NCI-H69 (cell line): ENCODE measurements around the gene MYO1B.
"Not testable (repeated sequence)": the region's sequence is repeated elsewhere in the genome, so short reads cannot be mapped to it uniquely, and the experiment has no call there.

ENCODE experiments used
- DNase-seq: peaks from one replicate; lab custom pipeline; 2025; lab: John Stamatoyannopoulos, UW

MYO1B gene

DNA sequence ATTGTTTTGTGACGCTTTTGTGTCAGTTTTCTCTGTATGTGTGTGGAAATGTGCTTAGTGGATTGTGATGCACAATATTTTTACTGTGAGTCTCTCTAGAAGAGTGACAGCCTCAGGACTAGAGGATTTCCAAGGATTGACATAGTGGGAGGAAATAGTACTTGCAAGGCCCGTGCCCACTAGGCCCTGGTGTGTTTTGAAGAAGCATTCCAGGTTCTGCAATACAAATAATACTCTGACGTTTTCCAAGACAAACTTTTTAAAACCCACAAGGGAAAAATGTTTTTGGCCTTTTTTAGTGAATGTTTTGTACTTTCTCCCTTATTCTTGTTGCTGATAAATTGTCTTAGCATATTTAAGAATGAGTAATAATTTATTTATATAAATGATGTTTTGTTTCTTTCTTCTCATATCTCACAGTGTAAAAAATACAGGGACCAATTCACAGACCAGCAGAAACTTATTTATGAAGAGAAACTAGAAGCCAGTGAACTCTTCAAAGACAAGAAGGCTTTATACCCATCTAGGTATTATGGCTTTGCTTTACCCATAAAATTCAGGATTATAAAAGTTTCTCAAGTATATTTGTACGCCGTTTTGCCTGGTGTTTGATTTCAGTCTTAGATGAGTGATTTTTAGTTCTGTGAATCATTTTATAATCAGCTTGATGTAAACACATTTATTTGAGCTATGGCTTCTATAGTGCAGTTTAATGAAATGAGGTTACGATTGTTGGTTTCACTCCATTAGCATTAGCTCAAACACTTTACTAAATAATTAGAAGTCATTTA lies 165.6 kb downstream of the MYO1B start:
- DNase-seq: no peak

GRCh38 chr2:191411472-191411871 lies 166.3 kb downstream of the MYO1B start:
- DNase-seq: no peak

GRCh38 chr2:191412353-191412752 lies 167.1 kb downstream of the MYO1B start:
- DNase-seq: no peak

DNA sequence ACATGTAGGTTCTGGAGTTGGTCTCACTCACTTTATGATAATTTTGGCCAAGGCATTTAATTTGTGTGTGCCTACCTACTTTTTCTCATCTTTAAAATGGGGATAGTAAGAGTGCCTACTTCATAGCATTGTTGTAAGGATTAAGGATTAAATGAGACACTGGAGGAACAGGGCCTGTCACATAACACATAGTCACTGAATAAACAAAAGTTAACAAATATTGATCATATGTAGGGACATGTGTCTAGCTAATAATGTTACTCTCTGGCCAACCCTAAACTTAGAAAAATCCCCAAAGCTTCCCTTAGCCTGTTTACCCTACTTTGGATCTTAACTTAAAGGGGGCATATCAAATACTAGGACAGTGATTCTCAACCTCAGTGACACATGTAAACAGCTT lies 169.9 kb downstream of the MYO1B start:
- no peak for DNase-seq

GRCh38 chr2:191415858-191416257 lies 170.7 kb downstream of the MYO1B start:
- DNase-seq: no peak

DNA sequence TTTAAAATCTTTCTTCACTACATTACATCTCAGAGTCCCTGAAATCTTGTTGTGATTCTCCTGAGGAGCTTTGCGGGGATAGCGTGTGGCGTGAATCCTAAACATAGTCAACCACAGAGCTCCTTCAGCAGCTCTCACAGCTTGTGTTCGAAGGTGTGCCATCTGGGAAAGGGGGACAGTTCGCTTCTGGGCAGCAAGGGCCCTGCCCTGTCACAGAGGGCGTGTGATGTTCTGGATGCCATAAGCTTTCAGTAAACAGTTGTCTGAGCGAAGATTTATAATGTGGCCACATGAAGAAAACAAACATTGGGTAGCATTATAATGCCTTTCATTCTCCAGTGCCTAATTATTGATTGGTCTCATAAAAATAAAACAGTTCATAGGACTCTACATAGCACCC lies 172.5 kb downstream of the MYO1B start:
- DNase-seq: no peak

- no peak for DNase-seq
These were observed 176.7 kb downstream of the MYO1B start for GRCh38 chr2:191421950-191422349.

- no peak for DNase-seq
These were observed 181.8 kb downstream of the MYO1B start for GRCh38 chr2:191427031-191427430.

- no peak for DNase-seq
These were observed 182.9 kb downstream of the MYO1B start for GRCh38 chr2:191428141-191428540.

GRCh38 chr2:191430476-191430875 lies 185.3 kb downstream of the MYO1B start:
- DNase-seq: no peak

DNA sequence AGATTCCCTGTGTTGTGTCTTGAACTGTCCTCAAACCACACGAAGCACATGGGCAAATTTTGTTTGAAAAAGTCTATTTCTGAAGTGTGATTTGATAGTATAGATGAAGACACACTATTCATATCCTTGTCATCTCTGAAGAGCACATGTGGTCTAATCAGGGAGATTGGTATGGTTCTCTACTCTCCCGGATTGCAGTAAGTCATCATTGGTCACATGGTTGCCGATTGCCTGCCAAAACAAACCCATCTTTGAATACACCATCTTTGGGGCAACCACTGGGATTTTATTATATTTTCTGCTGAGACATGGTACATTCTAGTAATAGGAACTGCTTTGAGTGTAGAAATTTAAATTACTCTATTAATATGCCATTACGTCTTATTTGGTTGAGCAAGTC lies 186.9 kb downstream of the MYO1B start:
- DNase-seq: no peak

DNA sequence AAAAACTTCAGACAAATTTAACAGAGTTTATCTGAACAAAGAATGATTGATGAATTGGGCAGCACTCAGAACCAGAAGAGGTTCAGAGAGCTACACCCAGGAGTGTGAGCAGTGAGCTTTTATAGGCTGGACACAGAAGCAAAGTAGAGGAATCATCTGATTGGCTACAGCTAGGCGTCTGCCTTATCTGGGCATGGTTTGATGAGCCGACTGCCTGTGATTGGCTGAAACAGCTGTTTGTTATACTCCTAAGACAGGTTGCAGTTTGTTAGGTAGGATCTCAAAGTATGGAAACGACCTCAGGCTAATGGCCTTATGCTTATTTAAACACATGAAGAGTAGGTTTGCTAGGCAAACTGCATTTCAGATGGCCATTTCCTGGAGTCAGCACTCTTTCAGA lies 188.9 kb downstream of the MYO1B start:
- no peak for DNase-seq

DNA sequence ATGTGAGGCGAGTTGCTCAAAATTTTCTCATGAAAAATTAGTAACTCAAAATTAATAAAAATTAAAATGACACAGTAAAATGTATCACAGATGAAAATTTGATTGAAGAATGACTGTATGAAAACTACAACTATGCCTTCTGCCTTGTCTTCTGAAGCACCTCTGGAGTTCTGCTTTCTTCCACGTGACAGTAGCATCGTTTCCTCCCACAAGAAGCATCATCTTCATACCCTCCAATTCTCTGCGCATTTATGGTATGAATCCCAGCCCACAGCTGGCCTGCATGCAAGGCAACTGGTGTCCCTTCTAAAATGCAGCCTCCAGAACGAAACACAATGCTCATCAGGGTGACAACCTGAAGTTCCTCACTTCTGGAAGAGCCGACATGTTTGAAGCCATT lies 189.9 kb downstream of the MYO1B start:
- DNase-seq: no peak

DNA sequence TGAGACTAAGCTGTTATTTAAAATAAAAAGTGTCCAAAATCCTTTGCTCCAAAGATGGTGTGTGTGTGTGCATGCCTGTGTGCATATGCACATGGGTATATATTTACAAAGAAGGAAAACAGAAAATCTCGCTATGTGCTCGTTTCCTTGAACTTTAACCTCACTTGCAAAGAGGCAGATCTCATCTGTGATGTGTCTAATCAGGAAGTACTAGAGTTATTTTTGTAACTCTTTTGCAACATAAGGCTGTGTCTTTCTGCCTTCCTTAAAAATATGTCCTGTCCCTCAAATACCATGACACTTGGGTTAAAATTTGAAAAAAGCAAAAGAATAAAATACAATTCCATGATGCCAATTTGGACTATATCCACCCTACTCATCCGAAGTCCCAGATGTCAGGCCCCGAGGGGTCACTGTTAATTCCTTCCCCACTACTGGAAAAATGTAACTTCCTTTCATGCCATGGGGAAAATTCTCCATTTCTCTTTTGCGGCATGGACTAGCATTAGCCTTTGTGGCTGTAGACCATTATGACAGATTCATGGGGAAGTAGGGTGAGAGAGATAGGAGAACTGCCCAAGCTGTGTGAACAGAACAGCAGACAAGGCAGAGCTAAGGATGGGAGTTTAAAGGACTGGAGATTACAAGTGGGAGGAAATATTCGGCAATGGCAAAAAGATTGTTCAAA lies 191.3 kb downstream of the MYO1B start:
- DNase-seq: no peak

DNA sequence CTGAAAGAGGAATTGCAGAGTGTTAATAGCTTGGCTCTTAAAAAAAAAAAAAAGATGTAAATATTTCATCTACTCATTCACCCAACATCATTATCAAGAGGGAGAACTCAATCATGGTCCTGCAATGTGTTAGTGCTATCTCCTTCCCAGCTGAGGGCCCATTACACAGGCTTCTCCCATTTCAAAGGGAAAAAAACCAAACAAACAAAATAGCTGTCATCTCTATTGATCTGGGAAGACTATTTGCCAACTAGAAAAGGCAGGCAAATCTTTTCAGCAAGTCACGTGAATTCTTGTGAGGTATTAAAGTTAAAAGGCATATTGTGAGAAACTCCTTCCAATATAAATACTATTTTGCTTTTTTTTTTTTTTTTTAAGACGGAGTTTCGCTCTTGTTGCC lies 194.3 kb downstream of the MYO1B start:
- no peak for DNase-seq

GRCh38 chr2:191441496-191442214 lies 196.5 kb downstream of the MYO1B start:
- DNase-seq: no peak

DNA sequence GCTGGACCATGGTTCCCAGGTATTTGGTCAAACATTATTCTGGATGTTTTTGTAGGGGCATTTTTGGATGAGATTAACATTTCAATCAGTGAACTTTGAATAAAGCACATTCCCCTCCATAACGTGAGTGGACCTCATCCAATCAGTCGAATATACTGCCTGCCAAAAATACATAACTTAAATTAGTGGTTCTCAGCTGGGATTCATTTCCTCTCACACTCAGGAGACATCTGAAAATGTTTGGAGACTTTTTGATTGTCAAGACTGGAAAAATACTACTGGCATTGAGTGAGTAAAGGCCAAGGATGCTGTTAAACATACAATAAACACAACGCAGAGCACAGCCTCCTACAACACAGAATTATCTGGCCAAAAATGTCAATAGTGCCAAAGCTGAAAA lies 198.2 kb downstream of the MYO1B start:
- no peak for DNase-seq

DNA sequence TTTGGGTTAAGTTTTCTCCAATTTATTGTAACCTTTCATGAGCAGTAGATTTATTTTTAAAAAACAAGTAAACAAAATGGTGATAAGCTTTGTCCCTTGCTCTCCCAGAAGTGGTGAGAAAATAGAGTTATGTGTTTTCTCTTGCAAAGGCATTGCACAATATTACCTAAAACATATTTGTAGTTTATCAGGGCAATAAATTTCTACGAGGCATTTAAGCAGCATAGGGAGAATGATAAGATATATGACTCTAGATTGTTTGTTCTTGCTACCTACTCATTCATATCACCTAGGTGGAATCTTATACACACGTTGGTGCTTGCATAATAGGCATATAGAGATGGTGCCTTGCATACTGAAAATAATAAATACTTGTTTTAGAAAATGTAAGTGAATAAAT lies 201.7 kb downstream of the MYO1B start:
- no peak for DNase-seq

DNA sequence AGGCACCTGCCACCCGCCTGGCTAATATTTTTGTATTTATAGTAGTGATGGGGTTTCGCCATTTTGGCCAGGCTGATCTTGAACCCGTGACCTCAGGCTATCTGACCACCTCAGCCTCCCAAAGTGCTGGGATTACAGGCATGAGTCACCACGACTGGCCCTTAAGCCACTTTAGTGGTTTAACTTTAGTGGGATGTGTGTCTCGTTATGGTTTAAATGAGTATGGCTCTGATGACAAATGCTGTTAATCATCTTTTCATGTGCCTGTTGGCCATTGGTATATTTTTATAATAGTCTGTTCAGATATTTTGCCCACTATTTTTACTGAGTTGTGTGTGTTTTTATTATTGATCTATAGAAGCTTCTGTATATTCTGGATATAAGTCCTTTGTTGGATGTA lies 205.9 kb downstream of the MYO1B start:
- no peak for DNase-seq

GRCh38 chr2:191452065-191452464 lies 206.9 kb downstream of the MYO1B start:
- no peak for DNase-seq

- DNase-seq: no peak
These were observed 208.6 kb downstream of the MYO1B start for GRCh38 chr2:191453761-191454160.

GRCh38 chr2:191456506-191456905 lies 211.3 kb downstream of the MYO1B start:
- not testable (repeated sequence) for DNase-seq

DNA sequence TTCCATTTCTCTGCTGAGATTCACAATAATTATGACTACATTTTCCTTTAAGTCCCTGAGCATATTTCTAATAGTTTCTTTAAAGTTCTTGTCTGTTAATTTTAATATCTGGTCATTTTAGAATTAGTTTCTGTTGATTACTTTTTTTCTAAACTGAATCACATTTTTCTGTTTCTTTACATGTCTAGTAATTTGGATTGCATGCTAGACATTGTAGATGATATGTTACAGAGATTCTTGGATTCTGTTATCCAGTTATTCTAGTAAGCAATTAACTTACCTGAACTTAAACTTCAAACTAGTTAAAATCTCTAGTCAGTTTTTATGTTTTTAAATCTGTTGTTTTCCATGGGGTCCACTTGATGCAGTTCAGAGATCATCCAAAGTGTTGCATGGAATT lies 214.0 kb downstream of the MYO1B start:
- no peak for DNase-seq
